PC-3 (cell line): ENCODE data around the gene NKAIN2. TPM values are rescaled to one million over a fixed set of nuclear protein-coding genes. Genes with fewer than 3 reads are reported as not detected.

Source experiments
- ATAC-seq: fragments of 200-7000 bp; cut with Tn5 transposase; 2 replicates; pipeline ENCODE4 v1.9.1; 2020; ENCODE audit warnings: mild to moderate bottlenecking, moderate library complexity
- BruUV-seq: library from RNA; stranded (reverse); fragments of 400-500 nt; replicated peaks from 2 replicates; lab custom pipeline; 2021; lab: Mats Ljungman, UMichigan
- CTCF ChIA-PET: fragments of 300-600 bp; sonication (Branson Sonifier 250); formaldehyde crosslinking; loops from one replicate; lab custom pipeline; 2022; ENCODE audit warnings: antibody characterized with exemption; lab: Charles Lee
- POLR2A ChIA-PET: fragments of 300-600 bp; sonication (Branson Sonifier 250); formaldehyde crosslinking; loops from one replicate; lab custom pipeline; 2022; ENCODE audit warnings: antibody characterized with exemption; ENCODE audit not compliant: unreplicated experiment; lab: Charles Lee
- DNase-seq: peaks from one replicate; pipeline ENCODE4 v3.0.0-alpha.2; 2015
- H2AFZ ChIP-seq: fragments of 300-600 bp; sonication (generic); 2 replicates; pipeline ENCODE4 v1.6.0; 2016; ENCODE audit warnings: antibody characterized with exemption, low read length
- H3F3A ChIP-seq: fragments of 300-600 bp; sonication (generic); one replicate; pipeline ENCODE4 v1.6.0; 2017; ENCODE audit warnings: antibody characterized with exemption, low read length, control low read depth, mild to moderate bottlenecking; ENCODE audit not compliant: unreplicated experiment
- H3K27ac ChIP-seq: fragments of 300-600 bp; sonication (generic); 2 replicates; pipeline ENCODE4 v1.5.1; 2016; ENCODE audit warnings: mild to moderate bottlenecking, low read length
- H3K27me3 ChIP-seq: fragments of 300-600 bp; sonication (generic); 2 replicates; pipeline ENCODE4 v1.6.1; 2016; ENCODE audit warnings: low read length, mixed read lengths
- H3K36me3 ChIP-seq: fragments of 300-600 bp; sonication (generic); 2 replicates; pipeline ENCODE4 v1.6.1; 2016; ENCODE audit warnings: low read depth, mixed run types, low read length, mixed read lengths
- H3K4me1 ChIP-seq: fragments of 300-600 bp; sonication (generic); 2 replicates; pipeline ENCODE4 v1.5.1; 2016; ENCODE audit warnings: low read length; ENCODE audit not compliant: insufficient read depth
- H3K4me2 ChIP-seq: fragments of 300-600 bp; sonication (generic); 2 replicates; pipeline ENCODE4 v1.6.0; 2016; ENCODE audit warnings: low read length
- H3K4me3 ChIP-seq: fragments of 300-600 bp; sonication (generic); 2 replicates; pipeline ENCODE4 v1.5.1; 2016; ENCODE audit warnings: mild to moderate bottlenecking, low read length, mixed read lengths
- H3K79me2 ChIP-seq: fragments of 300-600 bp; sonication (generic); 2 replicates; pipeline ENCODE4 v1.6.1; 2017; ENCODE audit warnings: low read length, mixed read lengths
- H3K9ac ChIP-seq: fragments of 300-600 bp; sonication (generic); 2 replicates; pipeline ENCODE4 v1.6.0; 2016; ENCODE audit warnings: mild to moderate bottlenecking, low read length
- H3K9me2 ChIP-seq: fragments of 300-600 bp; sonication (generic); replicated peaks from 2 replicates; pipeline ENCODE4 v1.6.1; 2016; ENCODE audit warnings: mixed run types, low read length, mixed read lengths
- H3K9me3 ChIP-seq: fragments of 300-600 bp; sonication (generic); 2 replicates; pipeline ENCODE4 v1.6.1; 2016; ENCODE audit warnings: low read length, mixed read lengths
- H4K20me1 ChIP-seq: fragments of 300-600 bp; sonication (generic); 2 replicates; pipeline ENCODE4 v1.6.1; 2016; ENCODE audit warnings: low read length, mixed read lengths
- CTCF ChIP-seq: fragments of 300-600 bp; sonication (generic); conservative IDR thresholded peaks from 2 replicates; pipeline ENCODE4 v1.5.1; 2017; ENCODE audit warnings: antibody characterized with exemption, low read depth, mild to moderate bottlenecking, low read length
- EZH2 ChIP-seq: fragments of 300-600 bp; sonication (generic); IDR thresholded peaks from one replicate; pipeline ENCODE4 v1.6.1; 2017; ENCODE audit warnings: antibody characterized with exemption, mild to moderate bottlenecking, low read length; ENCODE audit not compliant: unreplicated experiment
- EZH2phosphoT487 ChIP-seq: fragments of 300-600 bp; sonication (generic); IDR thresholded peaks from 2 replicates; pipeline ENCODE4 v1.6.1; 2018; ENCODE audit warnings: mild to moderate bottlenecking, antibody characterized with exemption, low read length, borderline replicate concordance
- intact Hi-C: fragments of 100-400 bp; cut with micrococcal nuclease; formaldehyde crosslinking; loops from 2 replicates; pipeline ENCODE4 v1.9.0; 2023
- total RNA-seq: library from RNA; depleted of rRNA; stranded (reverse); fragments of >200 nt; gene quantifications from 2 replicates; pipeline ENCODE4 v1.2.3, GENCODE V29; 2014

The NKAIN2 gene
- total RNA-seq, 1 experiment from 2014 or later = not detected

DNA sequence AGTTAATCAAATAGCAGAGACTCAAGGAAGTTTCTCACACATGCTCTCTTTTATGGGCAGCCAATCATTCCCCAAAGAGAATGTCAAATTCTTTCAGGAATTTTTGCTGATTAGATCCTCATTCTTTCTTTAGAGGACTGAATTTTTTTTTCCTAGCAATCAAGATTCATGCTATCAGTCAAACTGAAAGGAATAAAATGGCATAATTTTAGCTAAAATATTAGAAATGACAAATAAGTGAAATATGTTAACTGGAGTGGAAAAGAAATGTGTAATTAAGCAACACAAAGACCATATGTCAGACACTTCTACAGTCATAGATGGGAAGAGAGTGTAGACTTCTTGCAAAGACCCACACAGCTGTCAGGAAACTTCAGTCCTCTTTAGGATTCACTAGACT, 916.2 kb downstream of the NKAIN2 start:
- Histone ChIP-seq H2AFZ (no peak overlapping the region), H3K9me3 (no peaks in the 10 kb centered on the region), H3K36me3 (no peaks in the 10 kb centered on the region), H3K4me2 (no peak overlapping the region), H3K4me3 (no peak overlapping the region), H3K4me1 (no peaks in the 10 kb centered on the region), H4K20me1 (no peaks in the 10 kb centered on the region), H3K27ac (no peak overlapping the region), H3K27me3 (no peaks in the 10 kb centered on the region), H3K9me2 (no peaks in the 10 kb centered on the region), H3K9ac (no peak overlapping the region), H3K79me2 (no peaks in the 10 kb centered on the region), H3F3A (no peaks in the 10 kb centered on the region)
- intact Hi-C loops = no loop called here
- CTCF ChIA-PET = no interaction called here
- TF ChIP-seq CTCF = no peak
- TF ChIP-seq EZH2phosphoT487 = no peak
- TF ChIP-seq EZH2 = no peak
- DNase-seq (no peak), ATAC-seq (no peak)
- BruUV-seq = no TSS peak
- POLR2A ChIA-PET = no interaction called here

DNA sequence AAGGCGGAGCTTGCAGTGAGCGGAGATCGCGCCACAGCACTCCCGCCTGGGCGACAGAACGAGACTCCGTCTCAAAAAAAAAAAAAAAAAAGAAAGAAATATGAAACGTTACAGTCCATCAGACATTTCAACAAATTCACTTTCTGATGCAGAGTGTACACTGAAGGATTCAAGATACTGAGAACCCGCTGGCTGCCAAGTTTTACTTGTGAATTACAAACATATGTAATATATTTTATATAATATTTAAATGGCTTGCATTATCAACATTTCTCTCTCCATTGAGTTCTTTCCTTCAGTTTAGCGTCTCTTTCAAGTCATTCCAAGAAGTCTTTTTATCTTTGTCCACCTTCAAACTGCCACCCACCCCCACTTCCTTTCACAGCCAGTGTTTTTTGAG, 917.7 kb downstream of the NKAIN2 start:
- no peak overlapping the region for H3K4me2 ChIP-seq
- ChIA-PET CTCF (no interaction called here), POLR2A (no interaction called here)
- no peak overlapping the region for H2AFZ ChIP-seq
- H4K20me1 ChIP-seq = no peaks in the 10 kb centered on the region
- DNase-seq (no peak), ATAC-seq (no peak)
- intact Hi-C loops = no loop called here
- no peaks in the 10 kb centered on the region for H3K27me3 ChIP-seq
- no peaks in the 10 kb centered on the region for H3K4me1 ChIP-seq
- H3K36me3 ChIP-seq = no peaks in the 10 kb centered on the region
- H3K79me2 ChIP-seq = no peaks in the 10 kb centered on the region
- no peak overlapping the region for H3K4me3 ChIP-seq
- H3K9me3 ChIP-seq = no peaks in the 10 kb centered on the region
- no TSS peak for BruUV-seq
- no peaks in the 10 kb centered on the region for H3K9me2 ChIP-seq
- TF ChIP-seq EZH2phosphoT487 (no peak), EZH2 (no peak), CTCF (no peak)
- H3F3A ChIP-seq = no peaks in the 10 kb centered on the region
- H3K9ac ChIP-seq = no peak overlapping the region
- H3K27ac ChIP-seq = no peak overlapping the region

- no TSS peak for BruUV-seq
- Histone ChIP-seq H3K36me3 (no peaks in the 10 kb centered on the region), H3K27me3 (no peaks in the 10 kb centered on the region), H3K4me1 (no peaks in the 10 kb centered on the region), H3K9ac (no peak overlapping the region), H3F3A (no peaks in the 10 kb centered on the region), H3K27ac (no peak overlapping the region), H3K79me2 (no peaks in the 10 kb centered on the region), H3K4me3 (no peak overlapping the region), H3K4me2 (no peak overlapping the region), H4K20me1 (no peaks in the 10 kb centered on the region), H3K9me3 (no peaks in the 10 kb centered on the region), H2AFZ (no peak overlapping the region), H3K9me2 (no peaks in the 10 kb centered on the region)
- ChIA-PET POLR2A (no interaction called here), CTCF (no interaction called here)
- intact Hi-C loops = no loop called here
- ATAC-seq (no peak), DNase-seq (no peak)
- TF ChIP-seq EZH2 (no peak), EZH2phosphoT487 (no peak), CTCF (no peak)
Observed at GRCh38 chr6:124722141-124722878, 918.6 kb downstream of the NKAIN2 start.
